ENCODE results near the gene CYP4F22.
"Not testable (repeated sequence)": the region's sequence is repeated elsewhere in the genome, so short reads cannot be mapped to it uniquely, and the experiment has no call there.

Gene CYP4F22

GRCh38 chr19:15488489-15489226 lies 19.7 kb upstream of the CYP4F22 start:
- H3K4me3 ChIP-seq (ENCODE audit: low read depth, low read length), result no peak overlapping the region

GRCh38 chr19:15495151-15495550 lies 13.2 kb upstream of the CYP4F22 start:
- H3K4me3 ChIP-seq (ENCODE audit: low read depth, low read length), result no peak overlapping the region

GRCh38 chr19:15498156-15498858 lies 10.0 kb upstream of the CYP4F22 start:
- no peak overlapping the region for H3K4me3 ChIP-seq (ENCODE audit: low read depth, low read length)

GRCh38 chr19:15498910-15499309 lies 9.4 kb upstream of the CYP4F22 start:
- no peak overlapping the region for H3K4me3 ChIP-seq (ENCODE audit: low read depth, low read length)

GRCh38 chr19:15501596-15501995 lies 6.7 kb upstream of the CYP4F22 start:
- H3K4me3 ChIP-seq (ENCODE audit: low read depth, low read length), result no peak overlapping the region

GRCh38 chr19:15502264-15502663 lies 6.1 kb upstream of the CYP4F22 start:
- H3K4me3 ChIP-seq (ENCODE audit: low read depth, low read length), result no peak overlapping the region

GRCh38 chr19:15506074-15506571 lies 2.2 kb upstream of the CYP4F22 start:
- no peak overlapping the region for H3K4me3 ChIP-seq (ENCODE audit: low read depth, low read length)

- H3K4me3 ChIP-seq (ENCODE audit: low read depth, low read length), result no peak overlapping the region
Measured at GRCh38 chr19:15507068-15508034, 974 bp upstream of the CYP4F22 start.

- H3K4me3 ChIP-seq (ENCODE audit: low read depth, low read length), result no peak overlapping the region
Measured at GRCh38 chr19:15511671-15512424, 3.5 kb downstream of the CYP4F22 start.

GRCh38 chr19:15515227-15515625 lies 6.9 kb downstream of the CYP4F22 start:
- not testable (repeated sequence) for H3K4me3 ChIP-seq (ENCODE audit: low read depth, low read length)

GRCh38 chr19:15516363-15516762 lies 8.0 kb downstream of the CYP4F22 start:
- no peak overlapping the region for H3K4me3 ChIP-seq (ENCODE audit: low read depth, low read length)

GRCh38 chr19:15517778-15518177 lies 9.5 kb downstream of the CYP4F22 start:
- no peak overlapping the region for H3K4me3 ChIP-seq (ENCODE audit: low read depth, low read length)

GRCh38 chr19:15519433-15519976 lies 11.2 kb downstream of the CYP4F22 start:
- no peak overlapping the region for H3K4me3 ChIP-seq (ENCODE audit: low read depth, low read length)

- no peak overlapping the region for H3K4me3 ChIP-seq (ENCODE audit: low read depth, low read length)
Measured at GRCh38 chr19:15524781-15525180, 16.5 kb downstream of the CYP4F22 start.

GRCh38 chr19:15525291-15525690 lies 17.0 kb downstream of the CYP4F22 start:
- no peak overlapping the region for H3K4me3 ChIP-seq (ENCODE audit: low read depth, low read length)

GRCh38 chr19:15526408-15526807 lies 18.1 kb downstream of the CYP4F22 start:
- no peak overlapping the region for H3K4me3 ChIP-seq (ENCODE audit: low read depth, low read length)

GRCh38 chr19:15527705-15528104 lies 19.4 kb downstream of the CYP4F22 start:
- no peak overlapping the region for H3K4me3 ChIP-seq (ENCODE audit: low read depth, low read length)

- no peak overlapping the region for H3K4me3 ChIP-seq (ENCODE audit: low read depth, low read length)
Measured at GRCh38 chr19:15529774-15530372, 21.5 kb downstream of the CYP4F22 start.

GRCh38 chr19:15532779-15533521 lies 24.6 kb downstream of the CYP4F22 start:
- H3K4me3 ChIP-seq (ENCODE audit: low read depth, low read length), result no peak overlapping the region
